HG03064 (cell line): ENCODE results near the gene FRAT1.
"Not testable (repeated sequence)": the region's sequence is repeated elsewhere in the genome, so short reads cannot be mapped to it uniquely, and the experiment has no call there.

ENCODE experiments used
- ATAC-seq: cut with Tn5 transposase; IDR thresholded peaks from one replicate; pipeline ENCODE4 v1.9.1; 2021; ENCODE audit warnings: low read depth; ENCODE audit not compliant: unreplicated experiment

Gene FRAT1

DNA sequence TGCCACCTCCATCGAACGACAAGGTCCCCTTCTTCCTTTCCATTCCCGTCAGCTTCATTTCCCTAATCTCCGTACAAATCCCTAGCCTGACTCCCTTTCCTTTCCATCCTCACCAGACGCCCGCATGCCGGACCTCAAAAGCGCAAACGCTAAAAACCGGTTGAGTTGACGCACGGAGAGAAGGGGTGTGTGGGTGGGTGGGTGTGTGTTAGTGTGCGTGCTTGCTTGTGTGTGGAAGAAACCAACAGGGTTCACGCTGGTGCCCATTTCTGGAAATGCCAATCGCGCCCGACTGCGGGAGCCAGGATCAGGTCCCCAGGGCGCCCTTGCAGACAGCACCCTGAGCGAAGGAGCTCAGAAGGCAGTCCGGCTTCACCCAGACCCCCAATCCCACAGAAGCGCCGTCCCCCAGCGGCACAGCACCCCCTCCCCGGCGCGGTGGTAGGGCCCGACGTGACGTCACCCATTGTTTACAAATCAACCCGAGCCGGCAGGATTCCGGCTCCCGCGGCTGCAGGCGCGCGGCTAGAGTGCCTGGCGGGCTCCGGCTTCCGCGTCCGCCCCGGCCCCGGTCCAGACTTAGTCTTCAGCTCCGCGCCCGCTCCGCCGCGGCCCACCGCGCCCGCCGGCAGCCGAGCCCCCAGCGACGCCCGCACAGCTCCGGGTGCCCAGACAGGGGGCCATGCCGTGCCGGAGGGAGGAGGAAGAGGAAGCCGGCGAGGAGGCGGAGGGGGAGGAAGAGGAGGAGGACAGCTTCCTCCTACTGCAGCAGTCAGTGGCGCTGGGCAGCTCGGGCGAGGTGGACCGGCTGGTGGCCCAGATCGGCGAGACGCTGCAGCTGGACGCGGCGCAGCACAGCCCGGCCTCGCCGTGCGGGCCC is at the start of gene FRAT1:
Gene FRAT1, plus strand, starts transcription at position 500 of the 880 bp plus-strand sequence. Its CDS starts 183 bp downstream, at position 683.
- peak; percentile 75 for ATAC-seq

DNA sequence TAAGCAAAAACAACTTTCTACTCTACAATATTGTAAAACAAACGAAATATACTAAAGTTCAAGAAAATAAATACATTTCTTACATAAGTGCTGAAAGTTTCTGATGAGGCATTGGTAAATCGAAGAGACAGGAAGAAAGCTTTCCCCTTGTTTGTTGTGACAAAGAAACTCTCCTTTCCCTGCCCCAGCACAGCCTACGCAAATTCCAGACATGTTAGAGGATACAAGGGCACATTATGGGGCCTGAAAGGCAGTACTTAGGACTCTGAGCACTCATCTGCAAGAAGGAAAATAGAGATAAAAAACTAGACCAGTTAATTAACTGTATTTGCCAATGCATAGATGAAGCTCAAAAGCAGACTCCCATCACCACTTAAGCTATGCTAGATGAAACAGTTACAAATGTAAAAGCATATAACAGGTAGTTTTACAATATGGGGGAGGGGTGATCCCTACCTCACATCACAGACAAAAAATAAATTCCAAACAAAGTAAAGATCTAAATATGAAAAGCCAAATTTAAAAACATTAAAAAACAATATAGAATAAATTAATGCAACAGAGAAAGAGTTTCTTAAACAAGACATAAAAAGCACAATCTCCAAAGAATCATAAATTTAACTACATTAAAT is 48.4 kb upstream of the FRAT1 start:
- no peak for ATAC-seq

GRCh38 chr10:97273700-97274099 is 45.4 kb upstream of the FRAT1 start:
- ATAC-seq: no peak

- no peak for ATAC-seq
Observed at GRCh38 chr10:97274828-97275227, 44.2 kb upstream of the FRAT1 start.

DNA sequence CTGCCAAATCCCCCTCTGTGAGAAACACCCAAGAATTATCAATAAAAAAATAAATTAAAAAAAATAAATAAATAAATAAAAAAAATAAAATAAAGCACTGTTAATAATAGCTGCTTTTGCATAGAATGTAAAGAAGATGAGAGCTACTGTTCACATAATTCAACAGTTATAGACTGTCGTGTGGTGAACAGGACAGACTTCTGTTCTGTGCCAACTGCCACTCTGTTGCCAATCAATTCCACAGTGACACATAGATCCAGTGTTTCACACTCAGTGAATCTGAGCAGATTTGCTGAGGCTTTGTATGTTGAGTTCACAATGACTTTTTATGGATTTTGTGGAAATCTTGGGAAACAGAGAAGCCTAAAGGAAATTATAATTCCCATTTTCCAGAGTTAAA is 41.5 kb upstream of the FRAT1 start:
- no peak for ATAC-seq

- no peak for ATAC-seq
Observed at GRCh38 chr10:97278491-97278989, 40.5 kb upstream of the FRAT1 start.

DNA sequence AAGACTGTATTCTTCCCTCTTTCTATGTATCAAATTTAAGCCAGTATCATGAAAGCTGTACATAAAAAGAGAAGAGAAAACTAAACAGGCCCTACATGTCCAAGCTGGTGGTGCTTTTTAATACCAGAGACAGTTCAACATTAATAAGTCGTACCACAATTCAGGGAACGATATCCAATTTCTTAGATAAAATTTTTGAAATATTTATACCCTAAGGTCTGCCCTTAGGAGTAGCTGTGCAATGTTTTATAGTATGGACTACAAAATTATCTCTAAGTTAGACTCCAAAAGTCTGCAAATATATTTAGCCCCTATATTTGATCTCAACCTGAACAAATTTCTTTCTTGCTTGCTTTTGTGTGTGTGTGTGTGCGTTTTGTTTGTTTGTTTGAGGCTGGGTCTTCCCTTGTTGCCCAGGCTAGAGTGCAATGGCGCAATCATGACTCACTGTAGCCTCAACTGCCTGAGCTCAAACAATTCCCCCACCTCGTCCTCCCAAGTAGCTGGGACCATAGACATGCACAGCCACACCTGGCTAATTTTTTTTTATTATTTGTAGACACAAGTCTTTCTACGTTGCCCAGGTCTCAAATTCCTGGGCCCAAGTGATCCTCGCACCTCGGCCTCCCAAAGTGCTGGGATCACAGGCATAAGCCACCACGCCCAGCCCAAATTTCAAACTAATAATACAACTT is 39.8 kb upstream of the FRAT1 start:
- no peak for ATAC-seq

DNA sequence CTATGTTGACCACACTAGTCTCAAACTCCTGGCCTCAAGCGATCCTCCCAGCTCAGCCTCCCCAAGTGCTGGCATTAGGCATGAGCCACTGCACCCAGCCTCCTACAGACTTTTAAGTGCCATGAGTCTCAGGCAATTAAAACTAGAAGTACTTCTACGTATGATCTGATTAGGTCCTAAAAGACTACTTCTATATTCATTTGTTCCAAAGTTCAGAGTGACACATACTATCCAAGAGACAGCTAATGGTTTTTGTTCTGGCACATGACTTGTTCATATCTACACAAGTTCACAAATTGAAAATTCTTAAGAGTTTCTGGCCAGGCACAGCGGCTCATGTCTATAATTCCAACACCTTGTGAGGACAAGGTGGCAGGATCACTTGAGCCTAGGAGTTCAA is 38.3 kb upstream of the FRAT1 start:
- no peak for ATAC-seq

- not testable (repeated sequence) for ATAC-seq
Observed at GRCh38 chr10:97290076-97290475, 29.0 kb upstream of the FRAT1 start.

DNA sequence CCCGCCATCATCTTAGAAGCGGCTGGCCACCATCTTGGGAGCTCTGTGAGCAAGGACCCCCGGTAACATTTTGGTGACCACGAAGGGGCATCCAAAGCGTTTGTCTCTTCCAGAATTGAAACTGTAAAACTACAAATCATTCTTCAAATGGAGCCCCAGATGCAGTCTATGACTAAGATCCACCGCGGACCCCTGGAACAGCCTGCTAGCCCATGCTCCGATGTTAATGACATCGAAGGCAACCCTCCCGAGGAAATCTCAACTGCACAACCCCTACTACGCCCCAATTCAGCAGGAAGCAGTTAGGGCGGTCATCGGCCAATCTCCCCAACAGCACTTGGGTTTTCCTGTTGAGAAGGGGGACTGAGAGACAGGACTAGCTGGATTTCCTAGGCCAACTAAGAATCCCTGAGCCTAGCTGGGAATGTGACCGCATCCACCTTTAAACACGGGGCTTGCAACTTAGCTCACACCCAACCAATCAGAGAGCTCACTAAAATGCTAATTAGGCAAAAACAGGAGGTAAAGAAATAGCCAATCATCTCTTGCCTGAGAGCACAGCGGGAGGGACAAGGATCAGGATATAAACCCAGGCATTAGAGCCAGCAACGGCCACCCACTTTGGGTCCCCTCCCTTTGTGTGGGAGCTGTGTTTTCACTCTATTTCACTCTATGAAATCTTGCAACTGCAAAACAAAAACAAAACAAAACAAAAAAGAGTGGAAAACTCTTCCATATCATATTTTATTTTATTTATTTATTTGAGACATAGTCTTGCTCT is 28.3 kb upstream of the FRAT1 start:
- ATAC-seq: not testable (repeated sequence)

GRCh38 chr10:97291357-97292096 is 27.5 kb upstream of the FRAT1 start:
- ATAC-seq: no peak

GRCh38 chr10:97292097-97292861 is 26.8 kb upstream of the FRAT1 start, which contains the start of gene ARHGAP19:
Gene ARHGAP19 (minus strand): TSS chr10:97292637. CDS start chr10:97292627, 10 bp downstream.
- ATAC-seq: peak; percentile 94

DNA sequence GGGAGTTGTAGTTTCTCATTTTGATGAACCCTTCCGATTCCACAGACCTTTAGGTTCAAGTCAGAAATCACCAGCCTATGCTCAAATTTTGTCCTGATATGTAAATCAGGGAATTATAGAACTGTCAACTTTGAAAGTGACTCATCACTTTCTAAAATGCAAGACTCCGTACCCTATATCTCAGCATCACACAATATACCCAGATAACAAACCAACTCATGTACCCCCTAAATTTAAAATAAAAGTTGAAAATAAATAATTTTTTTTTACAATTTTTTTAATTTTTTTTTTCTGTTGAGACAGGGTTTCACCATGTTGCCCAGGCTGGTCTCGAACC is 26.2 kb upstream of the FRAT1 start:
- ATAC-seq: no peak

DNA sequence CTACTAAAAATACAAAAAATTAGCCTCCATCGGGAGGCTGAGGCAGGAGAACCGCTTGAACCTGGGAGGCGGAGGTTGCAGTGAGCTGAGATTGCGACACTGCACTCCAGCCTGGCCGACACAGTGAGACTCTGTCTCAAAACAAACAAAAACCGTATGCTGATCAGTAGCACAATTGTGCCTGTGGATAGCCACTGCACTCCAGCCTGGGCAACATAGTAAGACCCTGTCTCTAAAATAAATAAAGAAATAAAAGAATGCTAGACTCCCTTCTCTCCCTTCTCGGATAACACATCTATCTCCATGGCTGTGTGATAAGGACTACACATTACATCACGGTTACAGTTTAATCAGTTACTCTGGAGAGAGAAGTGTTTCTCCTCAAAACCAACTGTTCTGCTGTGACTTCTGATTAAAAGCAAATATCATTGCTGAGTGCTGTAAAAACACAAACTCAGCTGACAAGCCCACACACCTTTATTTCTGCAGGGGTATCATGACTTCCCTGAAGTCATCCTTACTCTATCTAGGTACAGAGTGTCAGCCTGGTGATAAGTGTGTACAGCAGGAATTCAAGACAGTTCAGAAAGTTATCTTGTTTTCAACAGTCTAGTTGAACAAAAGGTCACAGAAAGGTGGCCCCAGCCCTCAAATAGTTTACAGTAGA is 21.4 kb upstream of the FRAT1 start:
- no peak for ATAC-seq

DNA sequence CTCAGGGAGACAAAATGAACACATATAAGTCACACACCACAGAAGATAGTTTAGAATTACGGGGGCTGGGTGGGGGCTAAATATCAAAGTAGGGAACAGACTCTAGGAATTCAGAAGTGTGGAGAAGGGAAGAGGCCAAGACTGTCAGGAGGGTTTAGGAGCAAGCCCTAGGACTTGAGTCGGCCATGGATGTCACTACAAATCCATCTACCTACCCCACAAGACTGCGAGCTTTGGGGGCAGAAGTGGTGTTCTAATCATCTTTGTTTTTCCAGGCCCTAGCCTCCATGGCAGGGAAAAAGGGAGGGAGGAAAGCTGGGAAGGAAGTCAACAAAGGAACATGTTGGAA is 20.9 kb upstream of the FRAT1 start:
- ATAC-seq: no peak

- ATAC-seq: no peak
Observed at GRCh38 chr10:97300980-97301379, 18.1 kb upstream of the FRAT1 start.

DNA sequence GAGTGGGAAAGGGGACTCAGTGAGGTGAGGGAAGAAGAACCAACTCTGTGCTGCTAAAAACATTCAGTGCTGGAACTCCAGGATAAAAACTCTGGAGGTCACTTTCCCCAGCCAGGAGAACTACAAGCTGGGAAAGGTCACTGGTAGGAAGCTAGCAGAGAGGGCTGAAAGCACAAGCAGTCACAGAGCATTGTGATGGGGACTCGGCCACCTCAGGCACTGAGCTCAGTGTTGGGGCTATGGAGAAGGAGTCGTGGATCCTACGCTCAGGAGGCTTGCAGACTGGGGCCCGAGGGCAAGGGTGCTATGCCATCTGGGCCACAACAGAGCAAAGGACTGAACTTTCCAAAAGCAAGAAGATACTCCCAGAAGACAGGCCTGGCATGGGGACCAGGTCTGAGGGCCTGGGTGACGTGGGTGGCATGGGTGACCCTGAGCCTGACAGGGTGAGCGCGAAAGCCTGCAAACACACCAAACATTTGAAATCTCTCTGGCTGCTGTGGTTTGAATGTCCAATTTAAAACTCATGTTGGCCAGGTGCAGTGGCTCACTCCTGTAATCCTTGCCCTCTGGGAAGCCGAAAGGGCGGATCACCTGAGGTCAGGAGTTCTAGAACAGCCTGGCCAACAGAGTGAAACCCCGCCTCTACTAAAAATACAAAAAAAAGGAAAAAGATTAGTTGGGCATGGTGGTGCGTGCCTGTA is 16.8 kb upstream of the FRAT1 start:
- no peak for ATAC-seq

- ATAC-seq: no peak
Observed at GRCh38 chr10:97307441-97307840, 11.6 kb upstream of the FRAT1 start.
